ENCODE results near the gene BATF. TPM values are rescaled to one million over a fixed set of nuclear protein-coding genes. Genes with fewer than 3 reads are reported as not detected.

The BATF gene
- total RNA-seq, 5 donors from 2014 or later (not counting 1 experiment from before 2014, with no cell fraction given): 12.0 to 22.4 (median 19.2) TPM

- H3K27ac Mint-ChIP-seq: no peak overlapping the region
- POLR2A ChIA-PET: interaction anchor here in 1 of 2 donors (0.6 kb wide), 1 partner anchor 635 kb away, joined by 3 read pairs; the partner anchor contains the start of gene PROX2
Measured at GRCh38 chr14:75511201-75511600, 11.1 kb upstream of the BATF start.

DNA sequence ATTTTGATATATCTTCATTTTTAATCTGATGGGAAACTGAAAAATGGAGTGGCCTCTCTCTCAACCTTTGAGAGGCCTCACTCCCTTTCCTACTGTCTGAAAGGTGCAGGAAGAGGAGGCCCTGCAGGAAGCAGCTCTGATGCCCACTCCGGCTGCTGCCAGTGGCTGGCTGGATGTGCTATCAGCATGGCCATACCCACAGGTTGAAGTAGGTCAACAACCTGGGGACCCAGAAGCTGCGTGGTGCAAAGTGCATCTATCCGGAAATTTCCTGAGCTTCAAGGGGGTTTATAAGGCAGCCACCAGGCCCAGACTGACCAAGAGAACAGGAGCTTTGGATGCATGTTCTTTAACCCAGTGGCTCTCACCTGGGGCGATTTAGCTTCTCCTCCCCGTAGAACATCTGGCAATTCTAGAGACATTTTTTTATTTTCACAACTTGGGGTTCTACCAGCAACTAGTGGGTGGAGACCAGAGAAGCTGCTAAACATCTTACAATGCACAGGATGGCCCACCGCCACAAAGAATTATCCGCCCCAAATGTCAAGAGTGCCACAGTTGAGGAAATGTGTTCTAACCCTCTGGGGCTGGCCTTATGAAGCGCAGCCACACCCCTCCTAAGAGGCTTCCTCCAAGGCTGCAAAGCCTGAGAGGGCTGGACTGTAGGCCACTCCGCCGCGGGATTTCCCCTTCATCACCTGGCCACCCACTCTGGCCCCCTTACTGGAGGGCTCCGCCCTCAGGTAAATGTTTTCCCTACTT lies 8.2 kb upstream of the BATF start:
- Mint-ChIP-seq H3K27me3 (no peaks in the 10 kb centered on the region), H3K4me1 (peaks cover 21 to 41% (median 29%) of the 10 kb centered on the region in 3 donors), H3K27ac (peak overlapping the region; percentile 73 to 76), H3K36me3 (peaks cover 5% of the 10 kb centered on the region), H3K4me3 (peak overlapping the region in 2 of 3 donors; percentile 54 to 82), H3K9me3 (peaks cover 5 to 26% (median 16%) of the 10 kb centered on the region in 3 donors)
- POLR2A ChIA-PET: no interaction called here
- Histone ChIP-seq H3K4me3 (ENCODE audit: control insufficient read depth in 1 of 2, extremely low read depth in 1 of 2, low read length in 1 of 2) (peak overlapping the region in 1 of 2 donors; percentile 43), H3K9me3 (peaks cover 5% of the 10 kb centered on the region), H3K27ac (ENCODE audit: low read length) (peak overlapping the region; percentile 91), H3K27me3 (replicated peaks in 1 of 2; ENCODE audit: control insufficient read depth in 2 of 2, extremely low read depth in 1 of 2, insufficient read depth in 2 of 2, low read length in 1 of 2) (no peaks in the 10 kb centered on the region), H3K36me3 (ENCODE audit: control insufficient read depth in 2 of 2, extremely low read depth in 1 of 2, insufficient read depth in 1 of 2, low read length in 1 of 2) (no peaks in the 10 kb centered on the region), H3K4me1 (ENCODE audit: control insufficient read depth in 1 of 2, extremely low read depth in 1 of 2, insufficient read depth in 2 of 2, low read length in 2 of 2) (peaks cover 3 to 29% of the 10 kb centered on the region in 2 experiments)
- CTCF ChIA-PET: interaction anchor here in 1 of 2 donors (1.2 to 1.7 kb wide), 3 partner anchors 13 to 63 kb away, joined by 3 to 6 read pairs (median 4); no protein-coding TSS in a partner anchor
- WGBS (ENCODE audit: insufficient coverage): 60% methylated on average over 7 of the region's 12 CpGs
- ATAC-seq (replicated peaks in 1 of 4) (peak; percentile 9 to 69 (median 37)), DNase-seq (peak in 11 of 35 experiments; percentile 6 to 65 (median 19))

More at GRCh38 chr14:75511201-75511600, 11.1 kb upstream of the BATF start:
- H3K27ac ChIP-seq (ENCODE audit: low read length): no peak overlapping the region
- H3K4me3 Mint-ChIP-seq: no peak overlapping the region
- peaks cover 19 to 27% (median 21%) of the 10 kb centered on the region in 3 donors for H3K4me1 Mint-ChIP-seq
- no peak for DNase-seq
- peaks cover 5 to 30% (median 18%) of the 10 kb centered on the region in 3 donors for H3K9me3 Mint-ChIP-seq
- H3K27me3 ChIP-seq (replicated peaks in 1 of 2; ENCODE audit: control insufficient read depth in 2 of 2, extremely low read depth in 1 of 2, insufficient read depth in 2 of 2, low read length in 1 of 2): no peaks in the 10 kb centered on the region
- H3K27me3 Mint-ChIP-seq: no peaks in the 10 kb centered on the region
- peaks cover 5% of the 10 kb centered on the region for H3K36me3 Mint-ChIP-seq
- ATAC-seq (replicated peaks in 1 of 4): no peak
- CTCF ChIA-PET: no interaction called here
- H3K36me3 ChIP-seq (ENCODE audit: control insufficient read depth in 2 of 2, extremely low read depth in 1 of 2, insufficient read depth in 1 of 2, low read length in 1 of 2): no peaks in the 10 kb centered on the region
- H3K4me3 ChIP-seq (ENCODE audit: control insufficient read depth in 1 of 2, extremely low read depth in 1 of 2, low read length in 1 of 2): no peak overlapping the region
- peaks cover 3 to 25% of the 10 kb centered on the region in 2 experiments for H3K4me1 ChIP-seq (ENCODE audit: control insufficient read depth in 1 of 2, extremely low read depth in 1 of 2, insufficient read depth in 2 of 2, low read length in 2 of 2)
- peaks cover 10% of the 10 kb centered on the region for H3K9me3 ChIP-seq

GRCh38 chr14:75514673-75515628 lies 7.3 kb upstream of the BATF start:
- CTCF ChIA-PET: interaction anchor here in 1 of 2 donors (0.6 to 1.7 kb wide), 7 partner anchors 11 to 195 kb away, joined by 3 to 8 read pairs (median 5); no protein-coding TSS in a partner anchor
- peaks cover 5% of the 10 kb centered on the region for H3K9me3 ChIP-seq
- peak in 31 of 35 experiments; percentile 19 to 75 (median 43) for DNase-seq
- peak overlapping the region; percentile 43 to 49 for H3K4me3 ChIP-seq (ENCODE audit: control insufficient read depth in 1 of 2, extremely low read depth in 1 of 2, low read length in 1 of 2)
- peak; percentile 75 to 82 (median 80) for ATAC-seq (replicated peaks in 1 of 4)
- POLR2A ChIA-PET: no interaction called here
- H3K36me3 ChIP-seq (ENCODE audit: control insufficient read depth in 2 of 2, extremely low read depth in 1 of 2, insufficient read depth in 1 of 2, low read length in 1 of 2): no peaks in the 10 kb centered on the region
- H3K27ac ChIP-seq (ENCODE audit: low read length): peak overlapping the region; percentile 91
- Mint-ChIP-seq H3K36me3 (peaks cover 5% of the 10 kb centered on the region), H3K27me3 (no peaks in the 10 kb centered on the region), H3K9me3 (peaks cover 5 to 23% (median 16%) of the 10 kb centered on the region in 3 donors), H3K4me3 (peak overlapping the region; percentile 82 to 83 (median 83)), H3K4me1 (peaks cover 21 to 45% (median 32%) of the 10 kb centered on the region in 3 donors), H3K27ac (peak overlapping the region; percentile 98)
- WGBS (ENCODE audit: insufficient coverage): 17% methylated on average over 20 of the region's 29 CpGs
- no peaks in the 10 kb centered on the region for H3K27me3 ChIP-seq (replicated peaks in 1 of 2; ENCODE audit: control insufficient read depth in 2 of 2, extremely low read depth in 1 of 2, insufficient read depth in 2 of 2, low read length in 1 of 2)
- peaks cover 3 to 30% of the 10 kb centered on the region in 2 experiments for H3K4me1 ChIP-seq (ENCODE audit: control insufficient read depth in 1 of 2, extremely low read depth in 1 of 2, insufficient read depth in 2 of 2, low read length in 2 of 2)

- WGBS (ENCODE audit: insufficient coverage): 14% methylated on average over 6 of the region's 7 CpGs
- peaks cover 5% of the 10 kb centered on the region for H3K9me3 ChIP-seq
- DNase-seq (peak in 2 of 35 experiments; percentile 26 to 31), ATAC-seq (replicated peaks in 1 of 4) (peak in 1 of 4 experiments; percentile 45)
- Mint-ChIP-seq H3K36me3 (peaks cover 5% of the 10 kb centered on the region), H3K4me1 (peaks cover 25 to 50% (median 38%) of the 10 kb centered on the region in 3 donors), H3K9me3 (peaks cover 4 to 16% (median 12%) of the 10 kb centered on the region in 3 donors), H3K27ac (peak overlapping the region; percentile 98), H3K27me3 (no peaks in the 10 kb centered on the region), H3K4me3 (peak overlapping the region; percentile 65 to 83 (median 82))
- H3K36me3 ChIP-seq (ENCODE audit: control insufficient read depth in 2 of 2, extremely low read depth in 1 of 2, insufficient read depth in 1 of 2, low read length in 1 of 2): no peaks in the 10 kb centered on the region
- no peaks in the 10 kb centered on the region for H3K27me3 ChIP-seq (replicated peaks in 1 of 2; ENCODE audit: control insufficient read depth in 2 of 2, extremely low read depth in 1 of 2, insufficient read depth in 2 of 2, low read length in 1 of 2)
- H3K4me1 ChIP-seq (ENCODE audit: control insufficient read depth in 1 of 2, extremely low read depth in 1 of 2, insufficient read depth in 2 of 2, low read length in 2 of 2): peaks cover 3 to 36% of the 10 kb centered on the region in 2 experiments
- peak overlapping the region in 1 of 2 donors; percentile 43 for H3K4me3 ChIP-seq (ENCODE audit: control insufficient read depth in 1 of 2, extremely low read depth in 1 of 2, low read length in 1 of 2)
- ChIA-PET POLR2A (no interaction called here), CTCF (interaction anchor here in 1 of 2 donors (0.6 to 1.7 kb wide), 6 partner anchors 12 to 194 kb away, joined by 3 to 8 read pairs (median 5); no protein-coding TSS in a partner anchor)
- H3K27ac ChIP-seq (ENCODE audit: low read length): peak overlapping the region; percentile 91
Measured at GRCh38 chr14:75515629-75515996, 6.7 kb upstream of the BATF start.

- Mint-ChIP-seq H3K27ac (no peak overlapping the region), H3K4me3 (no peak overlapping the region), H3K36me3 (no peaks in the 10 kb centered on the region), H3K4me1 (peaks cover 53 to 75% (median 67%) of the 10 kb centered on the region in 3 donors), H3K9me3 (no peaks in the 10 kb centered on the region), H3K27me3 (no peaks in the 10 kb centered on the region)
- ATAC-seq (replicated peaks in 1 of 4) (no peak), DNase-seq (peak in 5 of 35 experiments; percentile 9 to 62 (median 23))
- Histone ChIP-seq H3K9me3 (no peaks in the 10 kb centered on the region), H3K4me3 (ENCODE audit: control insufficient read depth in 1 of 2, extremely low read depth in 1 of 2, low read length in 1 of 2) (no peak overlapping the region), H3K27ac (ENCODE audit: low read length) (no peak overlapping the region), H3K4me1 (ENCODE audit: control insufficient read depth in 1 of 2, extremely low read depth in 1 of 2, insufficient read depth in 2 of 2, low read length in 2 of 2) (peaks cover 18 to 57% of the 10 kb centered on the region in 2 experiments), H3K36me3 (ENCODE audit: control insufficient read depth in 2 of 2, extremely low read depth in 1 of 2, insufficient read depth in 1 of 2, low read length in 1 of 2) (no peaks in the 10 kb centered on the region), H3K27me3 (replicated peaks in 1 of 2; ENCODE audit: control insufficient read depth in 2 of 2, extremely low read depth in 1 of 2, insufficient read depth in 2 of 2, low read length in 1 of 2) (no peaks in the 10 kb centered on the region)
- POLR2A ChIA-PET: no interaction called here
- CTCF ChIA-PET: interaction anchor here in 1 of 2 donors (0.7 to 1.9 kb wide), 6 partner anchors 17 to 43 kb away, joined by 3 to 7 read pairs (median 4); no protein-coding TSS in a partner anchor
- WGBS (ENCODE audit: insufficient coverage): no CpG with 5 or more reads among the region's 4 CpGs
Measured at GRCh38 chr14:75518625-75519024, 3.6 kb upstream of the BATF start.
